ENCODE measurements around the gene RASL10A.

Gene RASL10A

GRCh38 chr22:29323641-29324040, 8.1 kb upstream of the RASL10A start:
- in situ Hi-C loops (cut with MboI; ENCODE audit: low sequenced_read_pairs), result no loop called here

DNA sequence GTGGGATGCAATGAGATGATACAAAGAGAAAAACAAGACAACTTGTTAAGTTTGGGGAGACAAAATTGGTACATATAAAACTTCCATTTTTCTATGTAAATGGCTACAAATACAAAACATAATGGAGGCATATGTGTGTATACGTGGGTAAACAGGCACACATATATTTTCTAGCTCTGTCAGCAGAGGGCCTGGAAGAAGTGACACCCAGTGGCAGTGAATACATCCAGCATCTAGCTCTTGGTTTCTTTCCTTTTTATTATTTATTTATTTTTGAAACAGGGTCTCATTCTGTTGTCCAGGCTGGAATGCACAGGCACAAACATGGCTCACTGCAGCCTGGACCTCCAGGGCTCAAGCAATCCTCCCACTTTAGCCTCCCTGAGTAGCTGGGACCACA, 5.0 kb upstream of the RASL10A start:
- in situ Hi-C loops (cut with MboI; ENCODE audit: low sequenced_read_pairs), result no loop called here

DNA sequence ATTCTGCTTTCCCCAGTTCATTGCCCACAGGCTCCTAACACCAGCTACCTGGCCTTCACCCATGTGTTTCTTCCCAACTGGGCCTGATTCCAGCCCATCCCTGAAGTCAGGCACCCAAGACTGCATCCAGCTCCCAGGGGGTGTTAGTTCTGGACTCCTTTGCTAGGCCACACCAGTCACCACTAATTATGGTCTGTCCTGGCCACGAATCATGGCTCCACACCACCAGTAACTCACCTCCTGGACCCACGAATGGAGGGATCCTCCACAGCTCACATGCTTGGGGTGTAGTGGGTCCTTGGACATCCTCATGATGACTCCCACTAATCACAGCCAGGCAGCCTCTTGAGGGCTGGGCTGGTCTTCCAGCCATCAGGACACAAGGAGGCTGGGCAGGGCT, 3.6 kb upstream of the RASL10A start:
- in situ Hi-C loops (cut with MboI; ENCODE audit: low sequenced_read_pairs), result no loop called here

- in situ Hi-C loops (cut with MboI; ENCODE audit: low sequenced_read_pairs), result no loop called here
These were observed 2.4 kb upstream of the RASL10A start for GRCh38 chr22:29317827-29318454.

DNA sequence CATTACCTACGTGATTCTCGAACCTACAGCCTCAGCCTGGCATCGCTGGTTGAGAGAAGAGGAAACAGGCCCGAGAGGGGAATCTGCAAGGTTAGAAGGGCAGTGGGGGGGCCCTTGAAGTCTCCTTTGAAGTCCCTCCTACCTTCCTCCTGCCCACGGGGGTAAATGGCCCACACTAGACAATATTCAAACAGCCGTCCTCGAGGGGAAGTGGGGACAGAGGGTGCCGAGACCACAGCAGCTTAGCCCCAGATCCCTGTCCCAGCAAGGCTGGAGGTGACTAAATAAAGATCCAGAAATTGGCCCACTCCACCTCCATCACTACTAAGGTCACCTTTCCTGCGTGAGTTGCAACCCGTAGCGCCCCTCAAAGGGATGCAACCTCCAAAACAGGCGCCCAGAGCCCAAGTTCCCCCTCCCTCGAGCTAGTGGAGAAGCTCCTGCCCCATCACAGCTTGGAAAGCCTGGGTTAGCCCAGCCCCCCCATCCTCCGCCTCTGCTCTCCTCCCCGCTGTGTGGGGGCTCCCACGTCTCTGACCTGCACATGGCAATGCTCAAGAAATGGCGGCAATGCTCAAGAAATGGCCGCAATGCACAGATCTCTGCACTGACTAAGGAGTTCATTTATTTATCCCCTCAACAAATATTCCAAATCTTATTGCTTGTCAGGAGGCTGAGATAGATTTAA, 788 bp upstream of the RASL10A start:
- in situ Hi-C loops (cut with MboI; ENCODE audit: low sequenced_read_pairs), result no loop called here

DNA sequence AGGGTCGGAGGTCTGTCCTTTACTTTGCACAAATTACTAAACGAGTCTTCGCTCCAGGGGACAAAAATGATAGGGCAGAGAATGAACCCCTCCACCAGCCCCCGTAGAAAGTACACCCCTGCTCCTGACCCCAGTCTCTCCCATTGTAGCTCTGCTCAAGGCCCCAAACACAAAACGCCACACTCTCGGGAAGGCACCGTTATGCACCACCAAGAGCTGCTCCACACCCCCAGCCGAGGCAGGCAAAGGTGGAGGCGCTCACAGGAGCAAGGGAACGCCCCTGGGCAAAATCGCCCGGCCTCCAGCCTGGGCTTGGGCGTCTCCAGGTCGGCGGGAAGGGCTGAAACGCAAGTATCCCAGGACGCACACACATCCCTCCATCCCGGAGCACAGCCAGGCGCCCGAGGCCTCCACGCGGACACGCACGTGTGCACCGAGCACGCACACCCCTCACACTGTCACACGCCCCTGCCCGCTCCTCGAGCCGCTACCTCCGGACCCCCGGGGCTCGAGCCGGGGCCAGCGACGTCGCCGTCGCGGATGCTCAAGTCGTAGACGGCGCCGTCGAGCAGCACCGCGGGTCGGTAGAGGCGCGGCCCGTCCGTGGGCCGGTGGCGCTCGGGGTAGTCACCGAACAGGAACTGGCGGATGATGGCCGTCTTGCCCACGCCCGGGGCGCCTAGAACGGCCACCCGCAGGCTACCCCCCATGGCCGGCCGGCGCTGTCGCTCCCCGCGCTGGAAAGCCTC, 786 bp downstream of the RASL10A start:
- in situ Hi-C loops (cut with MboI; ENCODE audit: low sequenced_read_pairs), result no loop called here

- in situ Hi-C loops (cut with MboI; ENCODE audit: low sequenced_read_pairs), result no loop called here
These were observed 1.7 kb downstream of the RASL10A start for GRCh38 chr22:29313576-29314466.

GRCh38 chr22:29313126-29313575, 2.3 kb downstream of the RASL10A start:
- in situ Hi-C loops (cut with MboI; ENCODE audit: low sequenced_read_pairs), result no loop called here

- in situ Hi-C loops (cut with MboI; ENCODE audit: low sequenced_read_pairs), result no loop called here
These were observed 3.0 kb downstream of the RASL10A start for GRCh38 chr22:29312218-29313125.

DNA sequence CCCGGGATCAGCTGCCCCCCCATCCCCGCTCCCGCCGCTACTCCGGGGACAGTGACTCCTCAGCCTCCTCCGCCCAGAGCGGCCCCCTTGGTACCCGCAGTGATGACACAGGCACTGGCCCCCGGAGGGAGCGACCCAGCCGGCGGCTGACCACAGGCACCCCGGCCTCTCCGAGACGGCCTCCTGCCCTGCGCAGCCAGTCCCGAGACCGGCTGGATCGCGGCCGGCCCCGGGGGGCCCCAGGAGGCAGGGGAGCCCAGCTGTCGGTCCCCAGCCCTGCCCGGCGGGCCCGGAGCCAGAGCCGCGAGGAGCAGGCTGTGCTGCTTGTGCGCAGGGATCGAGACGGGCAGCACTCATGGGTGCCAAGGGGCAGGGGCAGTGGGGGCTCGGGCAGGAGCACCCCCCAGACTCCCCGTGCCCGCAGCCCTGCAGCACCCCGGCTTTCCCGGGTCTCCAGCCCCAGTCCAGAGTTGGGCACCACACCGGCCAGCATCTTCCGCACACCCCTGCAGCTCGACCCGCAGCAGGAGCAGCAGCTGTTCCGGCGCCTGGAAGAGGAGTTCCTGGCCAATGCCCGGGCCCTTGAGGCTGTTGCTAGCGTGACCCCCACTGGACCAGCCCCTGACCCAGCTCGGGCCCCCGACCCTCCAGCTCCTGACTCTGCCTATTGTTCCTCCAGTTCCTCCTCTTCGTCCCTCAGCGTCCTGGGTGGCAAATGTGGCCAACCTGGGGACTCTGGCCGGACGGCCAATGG, 3.9 kb downstream of the RASL10A start:
- in situ Hi-C loops (cut with MboI; ENCODE audit: low sequenced_read_pairs), result no loop called here

DNA sequence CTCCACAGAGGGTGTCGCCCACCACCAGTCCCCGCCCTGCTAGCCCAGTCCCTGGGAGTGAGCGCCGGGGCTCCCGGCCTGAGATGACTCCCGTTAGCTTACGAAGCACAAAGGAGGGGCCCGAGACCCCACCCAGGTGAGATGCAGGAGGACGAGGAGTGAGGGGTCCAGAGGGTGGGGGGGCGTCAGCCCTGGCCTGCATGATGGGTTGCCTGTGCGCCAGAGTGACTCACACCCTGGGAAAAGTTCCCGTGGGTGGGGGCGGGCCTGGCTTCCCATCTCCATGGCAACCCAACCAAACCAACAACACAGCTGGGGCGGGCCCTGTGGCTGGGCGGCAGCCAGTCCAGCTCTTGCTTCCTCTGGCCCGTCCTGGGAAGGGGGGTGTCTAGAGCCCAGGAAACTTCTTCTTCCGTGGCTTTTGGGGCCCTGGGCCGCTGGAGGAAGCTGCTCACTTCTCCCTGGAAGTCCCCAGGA, 4.6 kb downstream of the RASL10A start:
- in situ Hi-C loops (cut with MboI; ENCODE audit: low sequenced_read_pairs), result no loop called here

DNA sequence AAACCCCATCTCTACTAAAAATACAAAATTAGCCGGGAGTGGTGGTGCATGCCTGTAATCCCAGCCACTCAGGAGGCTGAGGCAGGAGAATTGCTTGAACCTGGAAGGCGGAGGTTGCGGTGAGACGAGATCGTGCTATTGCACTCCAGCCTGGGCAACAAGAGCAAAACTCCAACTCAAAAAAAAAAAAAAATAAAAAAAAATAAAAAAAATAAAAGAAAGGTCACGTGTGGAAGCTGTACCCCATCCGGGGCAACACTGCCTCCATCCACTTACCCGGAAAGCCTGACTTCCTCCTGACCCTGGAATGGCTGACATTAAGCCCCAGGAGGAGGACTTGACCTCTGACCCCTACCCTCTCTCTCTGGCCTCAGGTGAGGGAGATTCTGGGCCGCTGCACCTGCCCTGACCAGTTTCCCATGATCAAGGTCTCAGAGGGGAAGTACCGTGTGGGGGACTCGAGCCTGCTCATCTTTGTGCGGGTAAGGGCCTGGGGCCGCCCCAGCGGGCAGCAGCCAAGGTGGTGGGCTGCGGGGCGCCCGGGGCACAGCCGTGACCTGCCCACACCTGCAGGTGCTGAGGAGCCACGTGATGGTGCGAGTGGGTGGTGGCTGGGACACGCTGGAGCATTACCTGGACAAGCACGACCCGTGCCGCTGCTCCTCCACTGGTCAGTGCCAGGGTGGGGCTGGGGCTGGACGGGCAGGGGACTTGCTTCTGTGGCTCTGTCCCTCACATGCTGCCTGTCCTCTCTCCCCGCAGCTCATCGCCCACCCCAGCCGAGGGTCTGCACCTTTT, 5.2 kb downstream of the RASL10A start:
- in situ Hi-C loops (cut with MboI; ENCODE audit: low sequenced_read_pairs), result no loop called here

DNA sequence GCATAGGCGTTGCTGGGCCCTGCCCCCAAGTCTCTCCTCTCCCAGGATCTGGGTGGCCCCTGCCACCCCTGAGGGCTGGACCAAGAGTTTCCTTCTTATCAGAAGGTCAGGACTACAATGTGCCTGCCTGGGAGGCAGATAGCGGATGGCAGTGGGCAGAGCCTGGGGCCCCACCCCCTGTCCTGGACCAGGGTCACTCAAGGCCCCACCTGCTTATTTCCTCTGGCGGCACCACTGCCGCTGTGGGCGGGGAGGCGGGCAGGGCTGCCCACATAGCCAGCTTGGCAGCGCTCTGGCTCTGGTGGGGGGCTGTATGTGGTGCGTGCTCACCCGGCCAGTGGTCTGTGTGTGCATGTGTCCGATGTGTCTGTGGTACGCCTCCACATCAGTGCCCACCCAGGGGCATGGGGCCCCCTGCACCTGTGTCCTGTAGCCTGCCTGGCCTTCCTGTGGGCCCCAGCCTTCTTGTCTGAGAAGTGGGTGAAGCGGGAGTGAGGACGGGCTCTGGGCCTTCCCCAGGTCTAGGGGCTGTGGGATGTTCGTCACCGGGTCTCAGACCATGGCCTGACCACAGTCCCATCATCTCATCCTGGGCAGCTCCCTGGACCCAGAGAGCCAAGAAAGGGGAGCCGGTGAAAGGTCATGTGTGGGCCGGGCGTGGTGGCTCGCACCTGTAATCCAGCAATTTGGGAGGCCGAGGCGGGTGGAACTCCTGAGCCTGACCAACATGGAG, 6.0 kb downstream of the RASL10A start:
- in situ Hi-C loops (cut with MboI; ENCODE audit: low sequenced_read_pairs), result no loop called here

GRCh38 chr22:29308791-29309262, 6.7 kb downstream of the RASL10A start:
- in situ Hi-C loops (cut with MboI; ENCODE audit: low sequenced_read_pairs), result no loop called here

DNA sequence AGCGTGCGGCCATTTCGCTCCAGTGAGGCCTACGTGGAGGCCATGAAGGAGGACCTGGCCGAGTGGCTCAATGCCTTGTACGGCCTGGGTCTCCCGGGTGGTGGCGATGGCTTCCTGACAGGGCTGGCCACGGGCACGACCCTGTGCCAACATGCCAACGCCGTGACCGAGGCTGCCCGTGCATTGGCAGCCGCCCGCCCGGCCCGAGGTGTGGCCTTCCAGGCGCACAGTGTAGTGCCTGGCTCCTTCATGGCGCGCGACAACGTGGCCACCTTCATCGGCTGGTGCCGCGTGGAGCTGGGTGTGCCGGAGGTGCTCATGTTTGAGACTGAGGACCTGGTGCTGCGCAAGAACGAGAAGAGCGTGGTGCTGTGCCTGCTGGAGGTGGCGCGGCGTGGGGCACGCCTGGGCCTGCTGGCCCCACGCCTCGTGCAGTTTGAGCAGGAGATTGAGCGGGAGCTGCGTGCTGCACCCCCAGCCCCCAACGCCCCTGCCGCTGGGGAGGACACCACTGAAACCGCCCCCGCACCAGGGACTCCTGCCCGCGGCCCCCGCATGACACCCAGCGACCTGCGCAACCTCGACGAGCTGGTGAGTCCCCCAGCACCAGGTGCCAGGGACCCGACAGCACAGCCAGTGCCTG, 7.2 kb downstream of the RASL10A start:
- in situ Hi-C loops (cut with MboI; ENCODE audit: low sequenced_read_pairs), result no loop called here

DNA sequence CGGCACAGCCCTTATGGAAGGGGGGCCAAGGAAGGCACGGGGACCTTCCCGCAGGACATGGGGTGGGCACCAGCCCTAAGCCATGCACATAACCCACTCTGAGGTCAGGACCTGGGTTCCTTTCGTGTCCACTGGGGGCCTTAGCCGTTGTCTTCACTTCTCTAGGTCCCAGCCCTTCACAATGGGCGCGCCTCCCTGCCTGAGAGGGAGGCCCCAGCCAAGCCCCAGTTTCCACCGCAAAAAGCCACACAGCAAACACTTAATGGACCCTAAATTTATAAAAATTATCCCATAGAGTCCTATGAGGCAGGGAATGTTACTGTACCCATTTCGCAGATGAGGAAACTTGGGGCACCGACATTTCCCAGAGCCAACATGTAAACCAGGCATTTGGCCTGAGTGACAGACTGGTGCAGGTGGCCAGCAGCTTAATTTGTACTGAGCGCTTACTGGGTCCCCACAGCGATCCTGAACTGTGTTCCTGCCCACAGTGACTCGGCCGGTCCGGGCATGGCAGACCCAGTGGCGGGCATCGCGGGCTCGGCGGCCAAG, 7.8 kb downstream of the RASL10A start:
- in situ Hi-C loops (cut with MboI; ENCODE audit: low sequenced_read_pairs), result no loop called here
